Keratinocyte (primary cell): ENCODE results near the gene NECTIN2. TPM values are rescaled to one million over a fixed set of nuclear protein-coding genes. Genes with fewer than 3 reads are reported as not detected.

Experiments used
- DNase-seq: peaks from one replicate; pipeline ENCODE4 v3.0.0-alpha.2; 2011; ENCODE audit warnings: low read depth, missing footprints, low spot score
- FAIRE-seq: peaks from 2 replicates; lab custom pipeline; 2011; peaks lifted over from hg19 to GRCh38; lab: Jason Lieb, UNC
- H2AFZ ChIP-seq: 2 replicates; pipeline ENCODE4 v1.6.0; 2012; ENCODE audit warnings: low read length, control low read depth, inconsistent platforms; ENCODE audit not compliant: control insufficient read depth
- H3K27ac ChIP-seq: 2 replicates; pipeline ENCODE4 v1.5.1; 2011; ENCODE audit warnings: low read length; ENCODE audit not compliant: control insufficient read depth, insufficient read depth
- H3K27me3 ChIP-seq: 3 replicates; pipeline ENCODE4 v1.6.0; 2011; ENCODE audit warnings: low read length; ENCODE audit not compliant: control insufficient read depth, insufficient read depth; ENCODE audit errors: extremely low read depth
- H3K36me3 ChIP-seq, 2 experiments: 2 replicates in 1 of 2; 3 replicates in 1 of 2; pipeline ENCODE4 v1.5.1; 2011; ENCODE audit warnings: low read length in 2 of 2, mild to moderate bottlenecking in 1 of 2; ENCODE audit not compliant: control insufficient read depth in 2 of 2, insufficient read depth in 2 of 2; ENCODE audit errors: extremely low read depth in 1 of 2
- H3K4me1 ChIP-seq: 3 replicates; pipeline ENCODE4 v1.5.1; 2011; ENCODE audit warnings: low read length; ENCODE audit not compliant: control insufficient read depth, insufficient read depth; ENCODE audit errors: extremely low read depth
- H3K4me2 ChIP-seq: 3 replicates; pipeline ENCODE4 v1.6.0; 2011; ENCODE audit warnings: low read depth, low read length; ENCODE audit not compliant: control insufficient read depth, insufficient read depth; ENCODE audit errors: extremely low read depth
- H3K4me3 ChIP-seq, 3 experiments: fragments of 200-600 bp in 1 of 3; sonication (generic) in 1 of 3; 2 replicates in 2 of 3; 3 replicates in 1 of 3; pipeline ENCODE4 v1.5.1; 2011 to 2016; ENCODE audit warnings: low read length in 3 of 3, mild to moderate bottlenecking in 3 of 3, control low read depth in 2 of 3, inconsistent platforms in 1 of 3, low read depth in 1 of 3, mixed read lengths in 1 of 3, mixed run types in 1 of 3, moderate library complexity in 1 of 3; ENCODE audit not compliant: control insufficient read depth in 2 of 3, insufficient read depth in 2 of 3; ENCODE audit errors: extremely low read depth in 1 of 3
- H3K79me2 ChIP-seq: 2 replicates; pipeline ENCODE4 v1.6.0; 2012; ENCODE audit warnings: low read length; ENCODE audit not compliant: control insufficient read depth, insufficient read depth
- H3K9ac ChIP-seq: 3 replicates; pipeline ENCODE4 v1.6.0; 2011; ENCODE audit warnings: low read length; ENCODE audit not compliant: control insufficient read depth, insufficient read depth; ENCODE audit errors: extremely low read depth
- H3K9me1 ChIP-seq: 3 replicates; pipeline ENCODE4 v1.6.0; 2011; ENCODE audit warnings: low read length; ENCODE audit not compliant: control insufficient read depth, insufficient read depth; ENCODE audit errors: extremely low read depth
- H3K9me3 ChIP-seq: 2 replicates; pipeline ENCODE4 v1.5.1; 2012; ENCODE audit warnings: low read depth, low read length; ENCODE audit not compliant: control insufficient read depth
- H4K20me1 ChIP-seq: 3 replicates; pipeline ENCODE4 v1.6.0; 2011; ENCODE audit warnings: low read length; ENCODE audit not compliant: control insufficient read depth, insufficient read depth; ENCODE audit errors: extremely low read depth
- EZH2 ChIP-seq: IDR thresholded peaks from one replicate; pipeline ENCODE4 v1.6.1; 2012; ENCODE audit warnings: inconsistent platforms, mild to moderate bottlenecking, low read length, moderate library complexity
- dilution Hi-C: fragments of 300-500 bp; cut with MboI; formaldehyde crosslinking; loops from one replicate; pipeline ENCODE4 v1.7.0; 2020; ENCODE audit warnings: low sequenced_read_pairs; ENCODE audit not compliant: extremely low pct_ligation_motif_present
- polyA plus RNA-seq, 5 experiments: library from polyadenylated mRNA; depleted of rRNA in 3 of 5; stranded (reverse) in 3 of 5; stranded (forward) in 1 of 5; unstranded in 1 of 5; fragments of >200 nt; gene quantifications; 1 replicate in 1 of 5; 2 replicates in 3 of 5; 3 replicates in 1 of 5; pipeline versions ENCODE4 v1.2.1 to v1.2.3, GENCODE V29; 2011 to 2012; ENCODE audit warnings: missing spikeins in 2 of 5, low read depth in 1 of 5, low replicate concordance in 1 of 5
- TF ChIP-seq, protein P1 (sequence below), 3 experiments: IDR thresholded peaks in 1 of 3; conservative IDR thresholded peaks in 1 of 3; optimal IDR thresholded peaks in 1 of 3; 2 replicates in 2 of 3; 3 replicates in 1 of 3; pipeline versions ENCODE3 to v1.5.1; 2011; ENCODE audit warnings: low read length in 3 of 3, mild to moderate bottlenecking in 3 of 3, moderate library complexity in 2 of 3, control low read depth in 1 of 3, inconsistent platforms in 1 of 3; ENCODE audit not compliant: insufficient read depth in 2 of 3; ENCODE audit errors: extremely low read depth in 1 of 3

The NECTIN2 gene
- polyA plus RNA-seq, 1 donor (not counting 4 experiments of a cell fraction or from before 2014, with no cell fraction given) = 26.8 TPM

GRCh38 chr19:44812142-44812718 lies 33.9 kb upstream of the NECTIN2 start:
- dilution Hi-C loops = no loop called here
- no peak for FAIRE-seq
- peaks cover 16 to 28% of the 10 kb centered on the region in 2 experiments for H3K36me3 ChIP-seq
- peaks cover 31% of the 10 kb centered on the region for H3K4me1 ChIP-seq
- H3K4me2 ChIP-seq = no peak overlapping the region
- no peaks in the 10 kb centered on the region for H3K9me3 ChIP-seq
- no peaks in the 10 kb centered on the region for H3K27me3 ChIP-seq
- no peaks in the 10 kb centered on the region for H3K79me2 ChIP-seq
- no peak overlapping the region for H3K4me3 ChIP-seq
- TF ChIP-seq, protein P1, sequence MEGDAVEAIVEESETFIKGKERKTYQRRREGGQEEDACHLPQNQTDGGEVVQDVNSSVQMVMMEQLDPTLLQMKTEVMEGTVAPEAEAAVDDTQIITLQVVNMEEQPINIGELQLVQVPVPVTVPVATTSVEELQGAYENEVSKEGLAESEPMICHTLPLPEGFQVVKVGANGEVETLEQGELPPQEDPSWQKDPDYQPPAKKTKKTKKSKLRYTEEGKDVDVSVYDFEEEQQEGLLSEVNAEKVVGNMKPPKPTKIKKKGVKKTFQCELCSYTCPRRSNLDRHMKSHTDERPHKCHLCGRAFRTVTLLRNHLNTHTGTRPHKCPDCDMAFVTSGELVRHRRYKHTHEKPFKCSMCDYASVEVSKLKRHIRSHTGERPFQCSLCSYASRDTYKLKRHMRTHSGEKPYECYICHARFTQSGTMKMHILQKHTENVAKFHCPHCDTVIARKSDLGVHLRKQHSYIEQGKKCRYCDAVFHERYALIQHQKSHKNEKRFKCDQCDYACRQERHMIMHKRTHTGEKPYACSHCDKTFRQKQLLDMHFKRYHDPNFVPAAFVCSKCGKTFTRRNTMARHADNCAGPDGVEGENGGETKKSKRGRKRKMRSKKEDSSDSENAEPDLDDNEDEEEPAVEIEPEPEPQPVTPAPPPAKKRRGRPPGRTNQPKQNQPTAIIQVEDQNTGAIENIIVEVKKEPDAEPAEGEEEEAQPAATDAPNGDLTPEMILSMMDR (optimal IDR thresholded peaks at IDR 0.05 in 1 of 3, IDR thresholded peaks at IDR 0.05 in 1 of 3, conservative IDR thresholded peaks at IDR 0.05 in 1 of 3; ENCODE audit: extremely low read depth in 1 of 3, insufficient read depth in 2 of 3, low read length in 3 of 3) = no peak
- TF ChIP-seq EZH2 = no peak
- no peak for DNase-seq
- H3K9ac ChIP-seq = no peak overlapping the region
- H3K27ac ChIP-seq = no peak overlapping the region
- H3K9me1 ChIP-seq = no peaks in the 10 kb centered on the region
- peaks cover 4% of the 10 kb centered on the region for H4K20me1 ChIP-seq
- no peak overlapping the region for H2AFZ ChIP-seq

DNA sequence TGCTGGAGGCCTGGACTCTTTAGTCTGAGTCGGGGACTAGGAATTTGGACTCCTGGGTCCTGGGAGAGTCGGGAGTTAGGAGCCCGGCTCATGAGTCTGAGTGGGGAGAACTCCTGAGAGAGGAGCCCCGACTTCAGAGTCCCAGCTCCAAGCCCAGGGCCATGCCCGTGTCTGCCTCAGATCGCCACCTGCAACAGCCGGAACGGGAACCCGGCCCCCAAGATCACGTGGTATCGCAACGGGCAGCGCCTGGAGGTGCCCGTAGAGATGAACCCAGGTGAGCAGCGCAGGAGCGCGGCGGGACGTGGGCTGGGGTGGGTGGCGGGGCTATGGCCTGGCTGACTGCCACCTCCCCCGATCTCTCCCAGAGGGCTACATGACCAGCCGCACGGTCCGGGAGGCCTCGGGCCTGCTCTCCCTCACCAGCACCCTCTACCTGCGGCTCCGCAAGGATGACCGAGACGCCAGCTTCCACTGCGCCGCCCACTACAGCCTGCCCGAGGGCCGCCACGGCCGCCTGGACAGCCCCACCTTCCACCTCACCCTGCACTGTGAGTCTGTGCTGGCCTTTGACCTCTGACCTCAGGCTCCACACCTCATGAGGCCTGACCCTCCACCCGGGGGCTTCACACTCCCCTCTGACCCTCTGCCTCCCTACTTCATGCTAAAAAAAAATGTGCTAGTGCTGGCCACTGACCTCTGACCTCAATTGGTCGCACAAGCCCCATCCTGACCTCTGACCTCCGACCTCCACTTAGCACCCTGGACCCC lies 32.8 kb upstream of the NECTIN2 start:
- Histone ChIP-seq H3K4me2 (no peak overlapping the region), H3K36me3 (peaks cover 17 to 28% of the 10 kb centered on the region in 2 experiments), H3K9me3 (no peaks in the 10 kb centered on the region), H3K9me1 (no peaks in the 10 kb centered on the region), H3K9ac (no peak overlapping the region), H3K27ac (no peak overlapping the region), H3K79me2 (no peaks in the 10 kb centered on the region), H2AFZ (no peak overlapping the region), H3K27me3 (no peaks in the 10 kb centered on the region), H3K4me1 (peaks cover 21% of the 10 kb centered on the region), H3K4me3 (no peak overlapping the region), H4K20me1 (peaks cover 4% of the 10 kb centered on the region)
- TF ChIP-seq, protein P1 (optimal IDR thresholded peaks at IDR 0.05 in 1 of 3, IDR thresholded peaks at IDR 0.05 in 1 of 3, conservative IDR thresholded peaks at IDR 0.05 in 1 of 3; ENCODE audit: extremely low read depth in 1 of 3, insufficient read depth in 2 of 3, low read length in 3 of 3) = no peak
- TF ChIP-seq EZH2 = no peak
- no peak for FAIRE-seq
- no peak for DNase-seq
- dilution Hi-C loops = no loop called here
